SK-N-SH treated with all-trans-retinoic acid at 6 μM for 48 hours (cell line): ENCODE measurements around the gene MBD5.

ENCODE experiments used
- CSDC2 ChIP-seq: fragments of 250-450 bp; sonication (Bioruptor Pico); IDR thresholded peaks from 2 replicates; pipeline ENCODE4 v1.5.0; 2020; ENCODE audit warnings: mild to moderate bottlenecking, moderate library complexity
- CSRNP3 ChIP-seq: fragments of 250-450 bp; sonication (Bioruptor Pico); IDR thresholded peaks from 2 replicates; pipeline ENCODE4 v1.5.1; 2021; ENCODE audit warnings: mild to moderate bottlenecking, moderate library complexity
- ZFP3 ChIP-seq: fragments of 250-450 bp; sonication (Bioruptor Pico); IDR thresholded peaks from 2 replicates; pipeline ENCODE4 v1.5.0; 2020; ENCODE audit warnings: mild to moderate bottlenecking, moderate library complexity
- ZFP30 ChIP-seq: fragments of 450-650 bp; formaldehyde crosslinking; IDR thresholded peaks from 2 replicates; pipeline ENCODE4 v1.5.0; 2022; ENCODE audit warnings: mild to moderate bottlenecking, moderate library complexity
- TF ChIP-seq, protein P1 (sequence below): fragments of 250-450 bp; sonication (Bioruptor Pico); IDR thresholded peaks from 2 replicates; pipeline ENCODE4 v1.8.0; 2020; ENCODE audit warnings: mild to moderate bottlenecking, moderate library complexity, borderline replicate concordance

DNA sequence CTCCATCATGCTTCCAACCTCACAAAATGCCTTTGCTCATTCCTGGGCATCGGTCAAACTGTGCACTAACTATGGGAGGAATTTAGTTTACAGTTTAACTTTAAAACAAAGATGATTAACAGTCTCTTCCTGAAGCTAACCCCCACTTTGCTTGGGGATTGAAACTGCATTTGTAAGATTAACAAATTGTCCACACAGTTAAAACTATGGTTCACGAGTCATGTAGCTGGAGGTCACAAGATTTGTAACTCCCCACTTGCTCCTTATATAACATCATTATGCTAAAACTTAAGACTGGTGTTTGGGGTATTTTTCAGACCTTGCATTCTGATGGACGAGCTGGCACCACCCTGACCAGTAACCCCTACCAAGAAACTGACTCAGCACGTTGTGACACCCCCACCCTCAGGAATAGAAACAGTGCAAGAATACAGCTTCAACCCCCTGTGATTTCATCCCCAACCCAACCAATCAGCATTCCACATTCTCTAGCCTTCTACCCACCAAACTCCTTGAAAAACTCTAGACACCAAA, 252.3 kb downstream of the MBD5 start:
- TF ChIP-seq ZFP30 (CRISPR knock-in tag) (no peak), CSDC2 (CRISPR knock-in tag) (no peak), ZFP3 (no peak), CSRNP3 (CRISPR knock-in tag) (no peak)
- TF ChIP-seq, protein P1, sequence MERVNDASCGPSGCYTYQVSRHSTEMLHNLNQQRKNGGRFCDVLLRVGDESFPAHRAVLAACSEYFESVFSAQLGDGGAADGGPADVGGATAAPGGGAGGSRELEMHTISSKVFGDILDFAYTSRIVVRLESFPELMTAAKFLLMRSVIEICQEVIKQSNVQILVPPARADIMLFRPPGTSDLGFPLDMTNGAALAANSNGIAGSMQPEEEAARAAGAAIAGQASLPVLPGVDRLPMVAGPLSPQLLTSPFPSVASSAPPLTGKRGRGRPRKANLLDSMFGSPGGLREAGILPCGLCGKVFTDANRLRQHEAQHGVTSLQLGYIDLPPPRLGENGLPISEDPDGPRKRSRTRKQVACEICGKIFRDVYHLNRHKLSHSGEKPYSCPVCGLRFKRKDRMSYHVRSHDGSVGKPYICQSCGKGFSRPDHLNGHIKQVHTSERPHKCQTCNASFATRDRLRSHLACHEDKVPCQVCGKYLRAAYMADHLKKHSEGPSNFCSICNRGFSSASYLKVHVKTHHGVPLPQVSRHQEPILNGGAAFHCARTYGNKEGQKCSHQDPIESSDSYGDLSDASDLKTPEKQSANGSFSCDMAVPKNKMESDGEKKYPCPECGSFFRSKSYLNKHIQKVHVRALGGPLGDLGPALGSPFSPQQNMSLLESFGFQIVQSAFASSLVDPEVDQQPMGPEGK: no peak
